ENCODE results near the gene REG3G. TPM values are rescaled to one million over a fixed set of nuclear protein-coding genes. Genes with fewer than 3 reads are reported as not detected.

The REG3G gene
- total RNA-seq, 1 donor from 2014 or later, result 0.87 TPM

GRCh38 chr2:78980871-78981270, 44.6 kb upstream of the REG3G start:
- peaks cover 9% of the 10 kb centered on the region for H3K27me3 Mint-ChIP-seq
- no peak overlapping the region for H3K4me3 Mint-ChIP-seq
- no peaks in the 10 kb centered on the region for H3K36me3 Mint-ChIP-seq
- DNase-seq (ENCODE audit: extremely low spot score, unreplicated experiment), result no peak
- no peaks in the 10 kb centered on the region for H3K9me3 Mint-ChIP-seq
- H3K27ac Mint-ChIP-seq, result no peak overlapping the region
- no peak for TF ChIP-seq CTCF (conservative IDR thresholded peaks at IDR 0.05)
- peaks cover 14% of the 10 kb centered on the region for H3K4me1 Mint-ChIP-seq (ENCODE audit: unreplicated experiment)

DNA sequence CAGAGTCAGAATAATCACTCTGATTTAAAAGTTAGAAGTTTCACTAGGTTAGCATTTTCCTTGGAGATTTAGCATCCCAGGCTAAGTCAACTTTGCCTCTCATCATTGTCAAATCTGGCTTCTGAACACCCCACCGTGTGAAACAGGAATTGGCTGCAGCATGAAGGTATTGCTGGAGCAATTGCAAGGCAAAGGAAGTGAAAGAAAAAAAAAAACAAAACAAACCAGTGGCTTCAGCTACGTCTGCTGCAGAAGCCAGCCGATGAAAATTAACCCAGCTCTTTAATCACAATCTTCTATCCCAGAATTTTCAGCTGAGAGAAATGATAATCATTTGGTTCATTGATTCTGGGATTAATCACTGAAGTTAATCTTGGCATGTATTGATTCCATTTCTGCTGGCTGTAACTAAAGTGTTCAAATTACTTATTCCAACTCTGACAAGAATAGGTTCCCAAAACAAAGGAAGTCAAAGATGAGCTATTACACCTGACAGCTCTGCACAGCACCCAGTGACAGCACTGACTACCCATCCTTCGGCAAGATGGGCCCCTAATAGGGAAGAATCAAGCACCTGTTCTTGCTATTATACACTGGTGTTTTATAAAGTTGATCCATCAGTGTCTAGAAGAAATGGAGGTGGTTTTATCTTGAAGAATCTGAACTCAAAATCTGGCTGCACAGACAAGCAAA, 42.7 kb upstream of the REG3G start:
- Mint-ChIP-seq H3K9me3 (no peaks in the 10 kb centered on the region), H3K27ac (no peak overlapping the region), H3K27me3 (peaks cover 9% of the 10 kb centered on the region), H3K4me3 (no peak overlapping the region), H3K4me1 (ENCODE audit: unreplicated experiment) (peaks cover 12% of the 10 kb centered on the region), H3K36me3 (no peaks in the 10 kb centered on the region)
- no peak for DNase-seq (ENCODE audit: extremely low spot score, unreplicated experiment)
- TF ChIP-seq CTCF (conservative IDR thresholded peaks at IDR 0.05), result no peak

DNA sequence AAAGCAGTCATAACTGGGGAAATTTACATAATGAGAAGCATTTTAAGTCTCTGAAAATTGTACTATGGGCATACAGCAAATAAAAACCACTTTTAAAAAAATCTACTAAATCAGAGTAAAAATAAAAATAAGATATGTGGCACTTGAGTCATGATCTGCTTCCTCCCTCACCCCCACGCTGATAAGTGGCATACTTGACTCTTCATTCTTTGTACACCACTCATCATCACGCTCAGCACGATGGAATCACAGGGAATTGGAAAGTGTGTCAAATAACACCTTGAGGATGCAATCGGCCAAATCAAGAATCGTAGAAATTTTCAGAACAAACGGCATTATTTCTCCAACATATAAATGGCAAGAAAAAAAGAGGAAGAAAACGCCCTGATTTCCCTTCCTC, 41.1 kb upstream of the REG3G start:
- no peaks in the 10 kb centered on the region for H3K9me3 Mint-ChIP-seq
- H3K36me3 Mint-ChIP-seq, result no peaks in the 10 kb centered on the region
- no peak overlapping the region for H3K27ac Mint-ChIP-seq
- no peak overlapping the region for H3K4me3 Mint-ChIP-seq
- TF ChIP-seq CTCF (conservative IDR thresholded peaks at IDR 0.05), result no peak
- no peak for DNase-seq (ENCODE audit: extremely low spot score, unreplicated experiment)
- H3K4me1 Mint-ChIP-seq (ENCODE audit: unreplicated experiment), result peaks cover 3% of the 10 kb centered on the region
- H3K27me3 Mint-ChIP-seq, result peaks cover 9% of the 10 kb centered on the region

GRCh38 chr2:78985558-78985957, 39.9 kb upstream of the REG3G start:
- H3K4me3 Mint-ChIP-seq, result no peak overlapping the region
- no peak overlapping the region for H3K27ac Mint-ChIP-seq
- no peaks in the 10 kb centered on the region for H3K9me3 Mint-ChIP-seq
- DNase-seq (ENCODE audit: extremely low spot score, unreplicated experiment), result no peak
- no peaks in the 10 kb centered on the region for H3K36me3 Mint-ChIP-seq
- H3K27me3 Mint-ChIP-seq, result peaks cover 9% of the 10 kb centered on the region
- no peak for TF ChIP-seq CTCF (conservative IDR thresholded peaks at IDR 0.05)
- H3K4me1 Mint-ChIP-seq (ENCODE audit: unreplicated experiment), result no peaks in the 10 kb centered on the region

- Mint-ChIP-seq H3K4me1 (ENCODE audit: unreplicated experiment) (peaks cover 8% of the 10 kb centered on the region), H3K9me3 (no peaks in the 10 kb centered on the region), H3K4me3 (no peak overlapping the region), H3K27me3 (peaks cover 19% of the 10 kb centered on the region), H3K27ac (no peak overlapping the region), H3K36me3 (peaks cover 7% of the 10 kb centered on the region)
- DNase-seq (ENCODE audit: extremely low spot score, unreplicated experiment), result no peak
- TF ChIP-seq CTCF (conservative IDR thresholded peaks at IDR 0.05), result no peak
Observed at GRCh38 chr2:78989051-78989450, 36.5 kb upstream of the REG3G start.

DNA sequence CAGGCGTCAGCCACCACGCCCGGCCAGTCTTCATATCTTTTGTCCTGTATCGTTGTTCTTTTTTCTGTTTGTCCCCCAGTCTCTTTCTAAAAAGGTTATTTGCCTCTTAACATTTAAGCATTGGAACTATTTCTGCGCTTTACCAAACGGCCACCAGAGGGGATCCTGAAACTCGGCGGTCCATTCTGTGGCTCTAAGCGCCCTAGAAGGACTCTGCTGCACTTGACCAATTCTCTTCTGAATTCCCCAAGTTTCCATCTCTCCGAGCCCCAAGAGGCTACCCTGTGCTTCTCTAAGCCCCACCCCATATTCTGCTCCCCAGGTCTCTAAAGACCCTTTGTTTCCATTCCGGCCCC, 33.1 kb upstream of the REG3G start:
- Mint-ChIP-seq H3K27ac (peak overlapping the region; percentile 80), H3K36me3 (peaks cover 7% of the 10 kb centered on the region), H3K9me3 (no peaks in the 10 kb centered on the region), H3K27me3 (peaks cover 44% of the 10 kb centered on the region), H3K4me3 (peak overlapping the region; percentile 88), H3K4me1 (ENCODE audit: unreplicated experiment) (peaks cover 8% of the 10 kb centered on the region)
- no peak for DNase-seq (ENCODE audit: extremely low spot score, unreplicated experiment)
- TF ChIP-seq CTCF (conservative IDR thresholded peaks at IDR 0.05), result peak; percentile 81
